NCI-H82 treated with DMSO at 0.1 percent for 48 hours (cell line): ENCODE data around the gene SV2C.

Source experiments
- DNase-seq: peaks from one replicate; lab custom pipeline; 2025; ENCODE audit not compliant: unreplicated experiment; lab: John Stamatoyannopoulos, UW

Gene SV2C

GRCh38 chr5:76376148-76376865 is 293.1 kb downstream of the SV2C start:
- no peak for DNase-seq

- DNase-seq: no peak
Measured at GRCh38 chr5:76376866-76377230, 293.7 kb downstream of the SV2C start.

- DNase-seq: no peak
Measured at GRCh38 chr5:76378355-76378754, 295.2 kb downstream of the SV2C start.

GRCh38 chr5:76379316-76379715 is 296.1 kb downstream of the SV2C start:
- DNase-seq: no peak

DNA sequence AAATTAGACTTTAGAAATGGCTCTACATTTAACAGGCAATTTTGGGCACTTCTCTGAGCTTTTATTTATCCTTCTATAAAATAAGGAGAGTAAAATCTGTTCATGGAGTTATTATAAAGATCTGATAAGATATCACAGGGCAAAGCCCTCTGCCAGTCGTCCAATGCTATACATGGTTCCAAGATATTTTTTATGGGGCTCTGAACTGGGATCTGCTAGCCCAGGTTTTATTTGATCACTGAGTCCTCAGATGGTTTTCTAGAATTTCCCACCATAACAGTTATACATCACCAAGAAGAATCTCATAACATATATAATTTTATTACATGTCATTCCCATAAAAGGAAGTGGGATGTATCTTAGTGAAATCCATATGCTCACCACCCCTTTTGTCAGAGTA is 296.7 kb downstream of the SV2C start:
- no peak for DNase-seq

DNA sequence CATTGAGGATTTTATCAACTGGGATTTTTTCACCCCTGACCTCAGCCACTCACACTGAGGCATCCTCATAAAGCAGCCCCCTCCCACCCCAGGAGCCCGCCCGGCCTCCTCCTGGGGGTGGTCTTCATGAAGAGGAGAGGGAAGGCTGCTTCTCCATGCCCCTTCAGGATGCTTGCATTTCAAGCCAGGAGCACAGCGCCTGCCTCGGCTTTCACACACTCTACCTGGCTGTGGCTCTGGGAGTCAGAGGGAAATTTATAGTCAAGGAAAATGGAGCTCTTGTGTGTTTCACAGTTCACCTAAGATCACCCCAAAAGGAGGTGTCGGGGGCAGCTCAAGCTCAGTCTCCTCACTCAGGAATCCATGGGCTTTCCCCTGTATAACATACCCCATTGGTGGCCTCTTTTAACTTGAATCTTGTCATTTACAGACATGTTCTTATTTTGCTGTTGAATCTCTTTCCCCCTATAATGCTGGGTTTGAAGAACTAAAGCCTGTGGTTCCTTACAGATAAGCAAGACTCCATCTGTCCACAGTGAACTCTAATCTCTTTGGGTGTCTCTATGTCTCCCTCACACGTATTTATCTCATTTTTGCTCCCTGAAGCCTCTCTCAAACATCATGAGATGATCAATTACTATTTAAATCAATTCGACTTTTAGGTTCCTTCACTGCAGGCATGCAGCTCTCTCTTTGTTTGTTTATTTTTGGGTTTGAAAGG is 297.3 kb downstream of the SV2C start:
- peak; percentile 37 for DNase-seq

DNA sequence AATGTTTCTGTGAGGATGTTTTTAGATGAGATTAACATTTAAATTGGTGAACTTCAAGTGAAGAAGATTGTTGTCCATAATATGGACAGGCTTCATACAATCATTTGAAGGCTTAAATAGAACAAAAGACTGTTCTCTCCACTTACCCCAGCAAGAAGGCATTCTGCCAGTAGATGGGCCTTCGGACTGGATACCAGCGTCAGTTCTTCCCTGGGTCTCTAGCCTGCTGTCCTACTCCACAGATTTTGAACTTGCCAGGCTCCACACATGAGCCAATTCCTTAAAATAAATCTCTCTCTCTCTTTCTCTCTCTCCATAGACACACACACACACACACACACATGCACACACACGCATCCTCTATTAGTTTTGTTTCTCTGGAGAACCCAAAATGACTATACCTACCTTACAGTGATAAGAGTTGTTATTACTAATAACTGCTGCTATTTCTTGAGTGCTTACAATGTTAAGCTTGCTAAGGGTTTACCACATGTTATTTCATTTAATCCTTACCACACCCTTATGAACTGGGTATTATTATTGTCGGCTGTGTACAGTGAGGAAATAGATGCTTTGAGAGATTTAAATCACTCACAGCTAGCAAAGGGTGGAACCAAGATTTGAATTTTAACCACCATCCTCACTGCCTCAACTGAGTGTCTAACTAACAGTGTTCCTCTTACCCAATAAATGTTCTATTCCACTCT is 300.1 kb downstream of the SV2C start:
- no peak for DNase-seq

- no peak for DNase-seq
Measured at GRCh38 chr5:76384189-76384588, 301.0 kb downstream of the SV2C start.

- no peak for DNase-seq
Measured at GRCh38 chr5:76384705-76385104, 301.5 kb downstream of the SV2C start.

- DNase-seq: no peak
Measured at GRCh38 chr5:76385540-76385939, 302.4 kb downstream of the SV2C start.

- no peak for DNase-seq
Measured at GRCh38 chr5:76386360-76386759, 303.2 kb downstream of the SV2C start.

GRCh38 chr5:76388236-76388635 is 305.1 kb downstream of the SV2C start:
- no peak for DNase-seq

GRCh38 chr5:76388791-76389512 is 305.8 kb downstream of the SV2C start:
- no peak for DNase-seq

GRCh38 chr5:76389513-76390154 is 306.5 kb downstream of the SV2C start:
- no peak for DNase-seq

DNA sequence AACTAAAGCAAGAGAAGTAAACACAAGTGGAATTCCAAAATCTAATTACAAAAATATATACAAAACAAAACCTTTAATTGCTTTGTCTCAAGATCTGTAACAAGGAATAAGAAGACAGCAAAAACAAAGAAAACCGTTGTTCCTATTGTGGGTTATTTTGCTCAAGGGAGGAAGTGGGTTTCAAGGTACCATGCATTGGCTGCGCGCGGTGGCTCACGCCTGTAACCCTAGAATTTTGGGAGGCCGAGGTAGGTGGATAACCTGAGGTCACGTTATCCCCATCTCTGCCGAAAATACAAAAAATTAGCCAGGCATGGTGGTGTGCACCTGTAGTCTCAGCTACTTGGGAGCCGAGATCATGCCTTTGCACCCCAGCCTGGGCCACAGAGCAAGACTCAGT is 307.8 kb downstream of the SV2C start:
- DNase-seq: no peak

- DNase-seq: no peak
Measured at GRCh38 chr5:76393035-76393680, 310.0 kb downstream of the SV2C start.

DNA sequence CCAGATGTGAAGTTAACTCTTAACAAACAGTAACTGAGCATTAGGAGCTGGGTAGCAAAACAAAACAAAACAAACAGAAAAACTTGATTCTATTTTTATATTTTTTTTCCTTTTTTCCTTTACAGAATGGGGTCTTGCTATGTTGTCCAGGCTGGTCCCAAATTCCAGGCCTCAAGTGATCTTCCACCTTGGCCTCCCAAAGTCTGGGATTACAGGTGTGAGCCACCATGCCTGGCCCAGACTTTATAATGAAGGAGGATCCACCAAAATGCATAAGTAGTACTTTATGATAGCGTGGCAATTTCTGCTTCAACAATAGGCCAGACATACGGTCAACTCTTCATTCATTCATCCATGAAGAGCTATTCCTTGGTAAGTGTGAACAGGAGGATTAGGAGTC is 314.0 kb downstream of the SV2C start:
- DNase-seq: no peak

DNA sequence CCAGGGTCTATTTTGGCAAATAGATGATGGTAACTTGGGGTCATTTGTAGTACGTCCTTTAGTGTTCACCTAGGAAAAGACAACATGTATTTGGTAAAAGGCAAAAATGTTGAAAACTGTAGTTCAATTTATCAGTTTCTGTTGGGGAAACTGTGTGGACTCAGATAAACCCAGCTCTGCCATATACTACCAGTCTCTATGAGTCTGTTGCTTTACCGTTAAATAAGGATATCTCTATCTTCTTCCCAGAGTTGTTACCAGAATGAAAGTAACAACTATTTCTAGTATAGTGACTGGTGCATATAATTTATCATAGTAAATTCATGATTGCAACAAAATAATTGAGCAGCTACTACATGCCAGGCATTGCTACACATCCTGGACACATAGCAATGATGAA is 316.1 kb downstream of the SV2C start:
- no peak for DNase-seq

DNA sequence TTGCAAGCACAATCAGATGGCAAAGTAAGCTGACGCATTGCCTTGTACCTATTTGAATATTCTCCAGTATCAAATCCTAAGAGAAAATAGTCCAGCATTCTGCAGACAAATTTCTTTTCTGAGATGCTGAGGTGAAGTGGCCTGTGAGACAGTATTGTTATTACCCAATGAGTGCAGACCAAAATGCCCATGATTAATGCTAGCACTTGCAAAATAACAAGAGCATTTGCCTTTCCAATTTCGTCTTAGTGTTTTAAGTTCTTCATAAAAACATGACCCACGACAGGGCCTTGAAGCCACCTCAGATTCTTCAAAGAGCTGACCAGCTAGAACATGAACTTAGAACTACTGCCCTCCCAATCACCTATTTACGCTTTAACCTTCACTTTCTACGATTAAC is 317.3 kb downstream of the SV2C start:
- no peak for DNase-seq

DNA sequence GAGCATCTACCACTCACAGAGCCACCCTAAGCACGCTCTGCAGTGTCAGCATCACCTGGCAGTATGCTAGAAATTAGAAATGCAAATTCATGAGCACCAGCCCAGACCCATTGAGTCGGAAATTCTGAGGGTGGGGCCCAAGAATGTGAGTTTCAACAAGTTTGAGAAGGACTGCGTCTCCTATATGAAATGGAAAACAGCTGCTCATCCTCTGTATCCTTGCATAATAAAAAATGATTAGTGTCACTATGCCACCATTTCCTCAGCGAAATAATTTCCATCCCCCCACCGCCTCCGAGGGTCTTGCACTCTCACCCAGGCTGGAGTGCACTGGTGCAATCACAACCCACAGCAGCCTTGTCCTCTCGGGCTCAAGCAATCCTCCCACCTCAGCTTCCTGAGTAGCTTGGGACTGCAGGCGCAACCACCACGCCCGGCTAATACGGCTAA is 318.6 kb downstream of the SV2C start:
- no peak for DNase-seq
